HCT116 (cell line): ENCODE data around the gene CIT.

Experiments used
- CBX3 ChIP-seq: IDR thresholded peaks from 2 replicates; pipeline ENCODE4 v1.6.1; 2012; ENCODE audit warnings: low read depth
- EZH2 ChIP-seq: fragments of 200-600 bp; sonication (generic); IDR thresholded peaks from 2 replicates; pipeline ENCODE4 v1.6.1; 2017; ENCODE audit warnings: antibody characterized with exemption, mixed run types
- FOSL1 ChIP-seq: IDR thresholded peaks from 2 replicates; pipeline ENCODE4 v1.6.1; 2012; ENCODE audit warnings: low read depth
- JUND ChIP-seq: IDR thresholded peaks from 2 replicates; pipeline ENCODE4 v1.6.1; 2012
- POLR2A ChIP-seq: IDR thresholded peaks from 2 replicates; pipeline ENCODE4 v1.7.0; 2011; ENCODE audit warnings: borderline replicate concordance; ENCODE audit not compliant: insufficient read depth, insufficient read length; ENCODE audit errors: extremely low read depth
- POLR2AphosphoS5 ChIP-seq: IDR thresholded peaks from 2 replicates; pipeline ENCODE4 v1.6.1; 2011; ENCODE audit warnings: mild to moderate bottlenecking, low read depth, low read length, moderate library complexity
- RAD21 ChIP-seq: IDR thresholded peaks from 2 replicates; pipeline ENCODE4 v1.6.1; 2012; ENCODE audit warnings: low read depth, mild to moderate bottlenecking
- TCF7L2 ChIP-seq: IDR thresholded peaks from 2 replicates; pipeline ENCODE4 v1.7.0; 2011; ENCODE audit warnings: borderline replicate concordance, inconsistent platforms; ENCODE audit not compliant: insufficient read depth, insufficient read length; ENCODE audit errors: extremely low read depth
- ZNF274 ChIP-seq: fragments of 200-500 bp; sonication (Bioruptor generic); IDR thresholded peaks from 2 replicates; pipeline ENCODE4 v1.6.1; 2014; ENCODE audit warnings: mild to moderate bottlenecking, low read depth, low read length, inconsistent platforms
- TF ChIP-seq, protein P1 (sequence below), 3 experiments: fragments of 200-600 bp in 1 of 3; sonication (generic) in 1 of 3; IDR thresholded peaks in 2 of 3; conservative IDR thresholded peaks in 1 of 3; 2 replicates each; pipeline ENCODE4 v1.5.1; 2012 to 2017; ENCODE audit warnings: low read depth in 2 of 3, low read length in 2 of 3, antibody characterized with exemption in 1 of 3, borderline replicate concordance in 1 of 3, control low read depth in 1 of 3, mild to moderate bottlenecking in 1 of 3, mixed read lengths in 1 of 3, mixed run types in 1 of 3, moderate library complexity in 1 of 3; ENCODE audit not compliant: insufficient read depth in 1 of 3
- TF ChIP-seq, protein P2 (sequence below): IDR thresholded peaks from 2 replicates; pipeline ENCODE4 v1.6.1; 2012; ENCODE audit warnings: low read depth
- TF ChIP-seq, protein P3 (sequence below): IDR thresholded peaks from 2 replicates; pipeline ENCODE4 v1.6.1; 2012

DNA sequence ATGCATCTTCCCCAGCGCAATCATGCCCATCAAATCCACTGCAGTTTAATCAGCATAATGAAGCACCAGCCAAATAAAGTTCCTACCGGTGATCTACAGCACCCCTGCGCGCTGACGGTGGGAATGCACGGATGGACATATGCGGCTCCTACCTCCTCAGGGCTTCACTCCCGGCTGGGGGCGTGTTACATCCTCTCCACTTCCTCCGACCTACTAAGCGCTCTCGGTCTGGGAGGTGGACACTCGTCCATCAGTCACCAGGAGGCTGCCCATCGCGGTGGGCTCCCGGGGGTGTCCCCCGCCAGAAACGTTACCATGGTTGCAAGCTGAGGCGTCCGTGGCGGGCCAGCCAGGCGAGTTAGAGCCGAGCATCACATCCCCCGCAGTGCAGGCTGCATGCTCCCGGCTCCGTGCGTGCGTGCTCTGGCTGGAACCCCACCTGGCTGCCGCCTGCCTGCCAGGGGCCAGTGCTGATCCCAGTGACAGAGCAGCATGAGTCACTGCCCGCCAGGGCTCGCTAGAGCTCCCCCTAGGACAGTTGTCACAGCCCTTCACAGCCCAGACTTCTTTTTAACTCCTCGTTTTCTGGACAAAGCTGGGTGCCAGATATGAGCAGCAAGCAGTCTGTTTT, 73.0 kb downstream of the CIT start:
- TF ChIP-seq, protein P1, sequence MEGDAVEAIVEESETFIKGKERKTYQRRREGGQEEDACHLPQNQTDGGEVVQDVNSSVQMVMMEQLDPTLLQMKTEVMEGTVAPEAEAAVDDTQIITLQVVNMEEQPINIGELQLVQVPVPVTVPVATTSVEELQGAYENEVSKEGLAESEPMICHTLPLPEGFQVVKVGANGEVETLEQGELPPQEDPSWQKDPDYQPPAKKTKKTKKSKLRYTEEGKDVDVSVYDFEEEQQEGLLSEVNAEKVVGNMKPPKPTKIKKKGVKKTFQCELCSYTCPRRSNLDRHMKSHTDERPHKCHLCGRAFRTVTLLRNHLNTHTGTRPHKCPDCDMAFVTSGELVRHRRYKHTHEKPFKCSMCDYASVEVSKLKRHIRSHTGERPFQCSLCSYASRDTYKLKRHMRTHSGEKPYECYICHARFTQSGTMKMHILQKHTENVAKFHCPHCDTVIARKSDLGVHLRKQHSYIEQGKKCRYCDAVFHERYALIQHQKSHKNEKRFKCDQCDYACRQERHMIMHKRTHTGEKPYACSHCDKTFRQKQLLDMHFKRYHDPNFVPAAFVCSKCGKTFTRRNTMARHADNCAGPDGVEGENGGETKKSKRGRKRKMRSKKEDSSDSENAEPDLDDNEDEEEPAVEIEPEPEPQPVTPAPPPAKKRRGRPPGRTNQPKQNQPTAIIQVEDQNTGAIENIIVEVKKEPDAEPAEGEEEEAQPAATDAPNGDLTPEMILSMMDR (IDR thresholded peaks at IDR 0.05 in 2 of 3, conservative IDR thresholded peaks at IDR 0.05 in 1 of 3; ENCODE audit: borderline replicate concordance in 1 of 3, insufficient read depth in 1 of 3, low read depth in 2 of 3, low read length in 2 of 3), result peak; percentile 45 to 66 (median 57); a peak in 5 of 6 replicates
- peak; percentile 66 for TF ChIP-seq FOSL1
- TF ChIP-seq POLR2A, result no peak
- TF ChIP-seq, protein P2, sequence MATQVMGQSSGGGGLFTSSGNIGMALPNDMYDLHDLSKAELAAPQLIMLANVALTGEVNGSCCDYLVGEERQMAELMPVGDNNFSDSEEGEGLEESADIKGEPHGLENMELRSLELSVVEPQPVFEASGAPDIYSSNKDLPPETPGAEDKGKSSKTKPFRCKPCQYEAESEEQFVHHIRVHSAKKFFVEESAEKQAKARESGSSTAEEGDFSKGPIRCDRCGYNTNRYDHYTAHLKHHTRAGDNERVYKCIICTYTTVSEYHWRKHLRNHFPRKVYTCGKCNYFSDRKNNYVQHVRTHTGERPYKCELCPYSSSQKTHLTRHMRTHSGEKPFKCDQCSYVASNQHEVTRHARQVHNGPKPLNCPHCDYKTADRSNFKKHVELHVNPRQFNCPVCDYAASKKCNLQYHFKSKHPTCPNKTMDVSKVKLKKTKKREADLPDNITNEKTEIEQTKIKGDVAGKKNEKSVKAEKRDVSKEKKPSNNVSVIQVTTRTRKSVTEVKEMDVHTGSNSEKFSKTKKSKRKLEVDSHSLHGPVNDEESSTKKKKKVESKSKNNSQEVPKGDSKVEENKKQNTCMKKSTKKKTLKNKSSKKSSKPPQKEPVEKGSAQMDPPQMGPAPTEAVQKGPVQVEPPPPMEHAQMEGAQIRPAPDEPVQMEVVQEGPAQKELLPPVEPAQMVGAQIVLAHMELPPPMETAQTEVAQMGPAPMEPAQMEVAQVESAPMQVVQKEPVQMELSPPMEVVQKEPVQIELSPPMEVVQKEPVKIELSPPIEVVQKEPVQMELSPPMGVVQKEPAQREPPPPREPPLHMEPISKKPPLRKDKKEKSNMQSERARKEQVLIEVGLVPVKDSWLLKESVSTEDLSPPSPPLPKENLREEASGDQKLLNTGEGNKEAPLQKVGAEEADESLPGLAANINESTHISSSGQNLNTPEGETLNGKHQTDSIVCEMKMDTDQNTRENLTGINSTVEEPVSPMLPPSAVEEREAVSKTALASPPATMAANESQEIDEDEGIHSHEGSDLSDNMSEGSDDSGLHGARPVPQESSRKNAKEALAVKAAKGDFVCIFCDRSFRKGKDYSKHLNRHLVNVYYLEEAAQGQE, result no peak
- TF ChIP-seq TCF7L2, result peak; percentile 17
- TF ChIP-seq ZNF274, result no peak
- TF ChIP-seq EZH2, result no peak
- TF ChIP-seq, protein P3, sequence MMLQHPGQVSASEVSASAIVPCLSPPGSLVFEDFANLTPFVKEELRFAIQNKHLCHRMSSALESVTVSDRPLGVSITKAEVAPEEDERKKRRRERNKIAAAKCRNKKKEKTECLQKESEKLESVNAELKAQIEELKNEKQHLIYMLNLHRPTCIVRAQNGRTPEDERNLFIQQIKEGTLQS, result no peak
- TF ChIP-seq RAD21, result peak; percentile 32; the same call in 1 of the 2 replicates
- no peak for TF ChIP-seq POLR2AphosphoS5
- TF ChIP-seq JUND, result peak; percentile 62
- 0 out of 2 replicates have a peak, but pooled peaks have one; percentile 40 for TF ChIP-seq CBX3
